ENCODE measurements around the gene PRELP. TPM values are rescaled to one million over a fixed set of nuclear protein-coding genes. Genes with fewer than 3 reads are reported as not detected.
"Not testable (repeated sequence)": the region's sequence is repeated elsewhere in the genome, so short reads cannot be mapped to it uniquely, and the experiment has no call there.

PRELP gene
- total and polyA plus RNA-seq, 5 donors: 43.9 to 109 (median 61.9) TPM

GRCh38 chr1:203465146-203465798, 10.3 kb upstream of the PRELP start:
- no peak overlapping the region for H3K4me3 ChIP-seq (ENCODE audit: low read length)
- no peaks in the 10 kb centered on the region for H3K9me3 ChIP-seq (ENCODE audit: control insufficient read depth, low read length)
- ATAC-seq (peak; percentile 10 to 40), DNase-seq (peak in 2 of 3 donors; percentile 35 to 69)
- intact Hi-C loops (cut with DNase I): no loop called here
- no peaks in the 10 kb centered on the region for H3K27me3 ChIP-seq (ENCODE audit: control insufficient read depth, insufficient read depth)
- peaks cover 17% of the 10 kb centered on the region for H3K4me1 ChIP-seq (ENCODE audit: control insufficient read depth, insufficient read depth, low read length)
- WGBS: 73% methylated on average over 11 of the region's 11 CpGs
- peak overlapping the region; percentile 78 for H3K27ac ChIP-seq (ENCODE audit: low read length)

GRCh38 chr1:203465948-203466347, 9.7 kb upstream of the PRELP start:
- peak; percentile 72 to 94 (median 90) for DNase-seq
- H3K4me1 ChIP-seq (ENCODE audit: control insufficient read depth, insufficient read depth, low read length): peaks cover 17% of the 10 kb centered on the region
- H3K9me3 ChIP-seq (ENCODE audit: control insufficient read depth, low read length): no peaks in the 10 kb centered on the region
- H3K27ac ChIP-seq (ENCODE audit: low read length): peak overlapping the region; percentile 78
- H3K4me3 ChIP-seq (ENCODE audit: low read length): no peak overlapping the region
- 13% methylated on average over 7 of the region's 7 CpGs for WGBS
- ATAC-seq: peak; percentile 81 to 87
- intact Hi-C loops (cut with DNase I): no loop called here
- no peaks in the 10 kb centered on the region for H3K27me3 ChIP-seq (ENCODE audit: control insufficient read depth, insufficient read depth)

- H3K4me3 ChIP-seq (ENCODE audit: low read length); H3K9me3 ChIP-seq (ENCODE audit: control insufficient read depth, low read length); H3K27me3 ChIP-seq (ENCODE audit: control insufficient read depth, insufficient read depth); intact Hi-C loops (cut with DNase I): not testable (repeated sequence)
- peak in 2 of 3 donors; percentile 42 to 61 for DNase-seq
- WGBS: 77% methylated on average over 13 of the region's 13 CpGs
- peak in 1 of 2 donors; percentile 3 for ATAC-seq
- Histone ChIP-seq H3K27ac (ENCODE audit: low read length) (peak overlapping the region; percentile 78), H3K4me1 (ENCODE audit: control insufficient read depth, insufficient read depth, low read length) (peaks cover 17% of the 10 kb centered on the region)
Observed at GRCh38 chr1:203466906-203467549, 8.6 kb upstream of the PRELP start.

GRCh38 chr1:203467550-203467921, 8.1 kb upstream of the PRELP start:
- H3K4me3 ChIP-seq (ENCODE audit: low read length): no peak overlapping the region
- WGBS: 40% methylated on average over 9 of the region's 9 CpGs
- peak overlapping the region; percentile 70 for H3K27ac ChIP-seq (ENCODE audit: low read length)
- peaks cover 17% of the 10 kb centered on the region for H3K4me1 ChIP-seq (ENCODE audit: control insufficient read depth, insufficient read depth, low read length)
- intact Hi-C loops (cut with DNase I): no loop called here
- DNase-seq (peak; percentile 88 to 97 (median 90)), ATAC-seq (peak; percentile 62 to 65)
- no peaks in the 10 kb centered on the region for H3K27me3 ChIP-seq (ENCODE audit: control insufficient read depth, insufficient read depth)
- H3K9me3 ChIP-seq (ENCODE audit: control insufficient read depth, low read length): no peaks in the 10 kb centered on the region

GRCh38 chr1:203468326-203468725, 7.3 kb upstream of the PRELP start:
- Histone ChIP-seq H3K27me3 (ENCODE audit: control insufficient read depth, insufficient read depth) (no peaks in the 10 kb centered on the region), H3K4me3 (ENCODE audit: low read length) (no peak overlapping the region), H3K4me1 (ENCODE audit: control insufficient read depth, insufficient read depth, low read length) (peaks cover 17% of the 10 kb centered on the region), H3K27ac (ENCODE audit: low read length) (no peak overlapping the region), H3K9me3 (ENCODE audit: control insufficient read depth, low read length) (no peaks in the 10 kb centered on the region)
- DNase-seq (no peak), ATAC-seq (no peak)
- 97% methylated on average over 2 of the region's 2 CpGs for WGBS
- intact Hi-C loops (cut with DNase I): no loop called here

GRCh38 chr1:203470240-203470639, 5.4 kb upstream of the PRELP start:
- ATAC-seq: no peak
- intact Hi-C loops (cut with DNase I): no loop called here
- no peak overlapping the region for H3K27ac ChIP-seq (ENCODE audit: low read length)

GRCh38 chr1:203471841-203472240, 3.8 kb upstream of the PRELP start:
- DNase-seq: peak in 2 of 3 donors; percentile 26 to 36
- 87% methylated on average over 6 of the region's 6 CpGs for whole genome bisulfite sequencing
- no peaks in the 10 kb centered on the region for H3K9me3 ChIP-seq (ENCODE audit: control insufficient read depth, low read length)
- intact Hi-C loops (cut with DNase I): no loop called here
- no peak overlapping the region for H3K4me3 ChIP-seq (ENCODE audit: low read length)
- no peak for ATAC-seq
- H3K27me3 ChIP-seq (ENCODE audit: control insufficient read depth, insufficient read depth): no peaks in the 10 kb centered on the region
- no peak overlapping the region for H3K27ac ChIP-seq (ENCODE audit: low read length)
- H3K4me1 ChIP-seq (ENCODE audit: control insufficient read depth, insufficient read depth, low read length): no peaks in the 10 kb centered on the region

More at GRCh38 chr1:203470240-203470639, 5.4 kb upstream of the PRELP start:
- 63% methylated on average over 5 of the region's 5 CpGs for WGBS
- Histone ChIP-seq H3K4me1 (ENCODE audit: control insufficient read depth, insufficient read depth, low read length) (peaks cover 12% of the 10 kb centered on the region), H3K27me3 (ENCODE audit: control insufficient read depth, insufficient read depth) (no peaks in the 10 kb centered on the region), H3K4me3 (ENCODE audit: low read length) (no peak overlapping the region), H3K9me3 (ENCODE audit: control insufficient read depth, low read length) (no peaks in the 10 kb centered on the region)
- DNase-seq: peak in 2 of 3 donors; percentile 71 to 72

- Histone ChIP-seq H3K4me1 (ENCODE audit: control insufficient read depth, insufficient read depth, low read length) (no peaks in the 10 kb centered on the region), H3K9me3 (ENCODE audit: control insufficient read depth, low read length) (no peaks in the 10 kb centered on the region), H3K27me3 (ENCODE audit: control insufficient read depth, insufficient read depth) (no peaks in the 10 kb centered on the region), H3K27ac (ENCODE audit: low read length) (no peak overlapping the region), H3K4me3 (ENCODE audit: low read length) (no peak overlapping the region)
- DNase-seq: peak in 2 of 3 donors; percentile 17 to 30
- intact Hi-C loops (cut with DNase I): no loop called here
- ATAC-seq: no peak
- WGBS: 15% methylated on average over 4 of the region's 4 CpGs
Observed at GRCh38 chr1:203473281-203473680, 2.3 kb upstream of the PRELP start.

GRCh38 chr1:203473781-203474305, 1.8 kb upstream of the PRELP start:
- 67% methylated on average over 9 of the region's 9 CpGs for WGBS
- H3K9me3 ChIP-seq (ENCODE audit: control insufficient read depth, low read length): no peaks in the 10 kb centered on the region
- no peaks in the 10 kb centered on the region for H3K27me3 ChIP-seq (ENCODE audit: control insufficient read depth, insufficient read depth)
- DNase-seq (peak in 2 of 3 donors; percentile 52 to 61), ATAC-seq (no peak)
- H3K27ac ChIP-seq (ENCODE audit: low read length): no peak overlapping the region
- intact Hi-C loops (cut with DNase I): no loop called here
- no peaks in the 10 kb centered on the region for H3K4me1 ChIP-seq (ENCODE audit: control insufficient read depth, insufficient read depth, low read length)
- no peak overlapping the region for H3K4me3 ChIP-seq (ENCODE audit: low read length)

GRCh38 chr1:203476216-203476814, 709 bp downstream of the PRELP start:
- H3K4me3 ChIP-seq (ENCODE audit: low read length): peak overlapping the region; percentile 86
- no peaks in the 10 kb centered on the region for H3K27me3 ChIP-seq (ENCODE audit: control insufficient read depth, insufficient read depth)
- DNase-seq: peak in 2 of 3 donors; percentile 12 to 37
- WGBS: 46% methylated on average over 9 of the region's 9 CpGs
- H3K4me1 ChIP-seq (ENCODE audit: control insufficient read depth, insufficient read depth, low read length): peaks cover 2% of the 10 kb centered on the region
- intact Hi-C loops (cut with DNase I): loop anchor here in 1 of 4 donors (5.0 kb wide), 1 partner anchor 124 kb away; the partner anchor contains the start of gene FMOD
- no peak for ATAC-seq
- no peaks in the 10 kb centered on the region for H3K9me3 ChIP-seq (ENCODE audit: control insufficient read depth, low read length)
- H3K27ac ChIP-seq (ENCODE audit: low read length): peak overlapping the region; percentile 69

- Histone ChIP-seq H3K4me1 (ENCODE audit: control insufficient read depth, insufficient read depth, low read length) (peaks cover 2% of the 10 kb centered on the region), H3K4me3 (ENCODE audit: low read length) (peak overlapping the region; percentile 86), H3K9me3 (ENCODE audit: control insufficient read depth, low read length) (no peaks in the 10 kb centered on the region), H3K27me3 (ENCODE audit: control insufficient read depth, insufficient read depth) (no peaks in the 10 kb centered on the region), H3K27ac (ENCODE audit: low read length) (peak overlapping the region; percentile 69)
- 85% methylated on average over 3 of the region's 3 CpGs for WGBS
- intact Hi-C loops (cut with DNase I): loop anchor here in 1 of 4 donors (5.0 kb wide), 1 partner anchor 125 kb away; the partner anchor contains the start of gene FMOD
- DNase-seq (no peak), ATAC-seq (no peak)
Observed at GRCh38 chr1:203477748-203478147, 2.1 kb downstream of the PRELP start.

Measured in right cardiac atrium (tissue), 5 donors.